NCI-H2171 (cell line): Measurements from ENCODE around the gene CORO7.
"Not testable (repeated sequence)": the region's sequence is repeated elsewhere in the genome, so short reads cannot be mapped to it uniquely, and the experiment has no call there.

Experiments
- DNase-seq: peaks from one replicate; lab custom pipeline; 2025; lab: John Stamatoyannopoulos, UW

CORO7 gene

DNA sequence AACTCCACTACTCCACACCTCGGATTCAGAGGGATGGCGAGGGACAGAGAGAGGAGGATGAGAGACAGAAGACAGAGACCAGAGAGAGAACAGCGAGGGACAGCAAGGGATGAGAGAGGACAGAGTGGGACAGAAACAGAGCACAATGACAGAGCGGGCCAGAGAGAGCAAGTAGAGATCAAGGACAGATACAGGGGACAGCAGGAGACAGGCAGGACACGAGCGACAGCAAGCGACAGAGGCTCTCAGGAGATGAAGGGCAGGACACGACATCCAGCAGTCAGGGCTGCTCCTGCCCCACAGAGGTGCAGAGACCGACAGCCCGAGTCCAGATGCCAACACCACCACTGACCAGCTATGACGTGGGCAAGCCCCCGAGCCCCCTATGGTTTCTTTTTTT lies 14.9 kb downstream of the CORO7 start:
- DNase-seq = no peak

DNA sequence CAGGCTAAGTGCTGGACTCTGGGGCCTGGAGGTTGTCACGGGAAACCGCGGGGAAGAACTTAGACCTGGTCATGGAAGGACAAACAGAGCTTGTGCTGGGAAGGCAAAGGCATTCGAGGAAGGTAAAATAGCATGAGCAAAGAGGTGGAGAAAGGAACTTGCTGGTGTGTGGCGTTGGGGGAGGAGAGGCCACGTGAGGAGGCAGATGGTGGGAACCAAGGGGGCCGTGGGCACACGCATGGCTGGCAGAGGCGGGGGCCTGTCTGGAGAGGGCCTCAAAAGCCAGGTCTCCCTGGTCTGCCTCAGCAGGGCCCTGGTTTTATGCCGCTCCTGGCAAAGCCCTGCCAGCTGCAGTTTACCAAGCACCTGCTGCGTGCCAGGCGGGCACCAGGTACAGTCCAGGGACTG lies 15.3 kb downstream of the CORO7 start:
- DNase-seq = no peak

DNA sequence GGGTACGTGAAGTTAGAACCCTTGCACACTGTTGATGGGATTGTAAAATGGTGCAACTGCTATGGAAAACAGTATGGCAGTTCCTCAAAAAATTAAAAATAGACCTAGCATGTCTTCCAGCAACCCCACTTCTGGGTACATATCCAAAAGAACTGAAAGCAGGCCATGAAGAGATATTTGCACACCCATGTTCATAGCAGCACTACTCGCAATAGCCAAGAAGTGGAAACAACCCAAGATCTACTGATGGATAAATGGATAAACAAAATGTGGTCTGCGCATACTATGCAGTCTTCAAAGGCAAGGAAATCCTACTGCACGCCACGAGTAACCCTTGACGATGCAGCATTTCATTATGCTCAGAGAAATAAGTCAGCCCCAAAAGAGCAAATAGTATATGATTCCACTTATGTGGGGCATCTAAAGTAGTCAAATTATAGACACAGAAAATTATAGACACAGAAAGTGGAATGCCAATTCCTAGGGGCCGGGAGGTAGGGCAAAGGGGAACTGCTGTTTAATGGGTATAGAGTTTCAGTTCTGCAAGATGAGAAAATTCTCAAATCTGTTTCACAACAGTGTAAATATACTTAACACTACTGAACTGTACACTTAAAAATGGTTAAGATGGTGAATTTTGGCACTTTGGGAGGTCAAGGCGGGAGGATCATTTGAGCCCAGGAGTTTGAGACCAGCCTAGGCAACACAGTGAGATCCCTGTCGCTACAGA lies 17.2 kb downstream of the CORO7 start:
- no peak for DNase-seq

DNA sequence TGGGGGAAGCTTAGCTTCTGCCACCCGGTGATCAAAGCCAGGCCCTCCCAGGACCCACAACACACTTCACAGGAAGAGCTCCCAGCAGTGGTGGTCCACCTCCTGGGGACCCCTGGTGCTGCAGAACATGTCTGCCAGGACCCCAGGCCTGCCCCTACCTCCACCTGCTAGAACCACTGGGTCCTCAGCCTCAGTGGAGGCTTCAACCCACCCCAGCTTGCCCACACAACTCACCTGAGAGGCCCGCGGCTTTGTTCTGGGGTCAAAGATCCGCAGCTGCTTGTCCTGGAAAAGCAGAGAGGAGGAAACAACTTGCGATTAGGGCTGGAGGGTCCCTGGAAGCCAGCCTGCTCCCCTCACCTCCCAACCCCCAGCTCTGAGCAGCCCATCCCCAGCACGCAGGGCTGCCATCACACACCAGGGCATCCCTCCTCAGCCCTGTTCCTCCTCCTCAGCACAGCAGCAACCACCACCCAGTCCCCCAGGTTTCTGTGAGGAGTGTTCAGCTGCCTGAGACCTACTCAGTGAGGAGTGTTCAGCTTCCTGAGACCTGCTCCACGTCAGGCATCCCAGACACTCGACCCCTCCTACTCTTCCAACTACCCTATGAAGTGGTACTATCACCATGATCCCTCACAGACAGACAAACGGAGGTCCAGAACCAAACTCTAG lies 21.2 kb downstream of the CORO7 start:
- DNase-seq = no peak

DNA sequence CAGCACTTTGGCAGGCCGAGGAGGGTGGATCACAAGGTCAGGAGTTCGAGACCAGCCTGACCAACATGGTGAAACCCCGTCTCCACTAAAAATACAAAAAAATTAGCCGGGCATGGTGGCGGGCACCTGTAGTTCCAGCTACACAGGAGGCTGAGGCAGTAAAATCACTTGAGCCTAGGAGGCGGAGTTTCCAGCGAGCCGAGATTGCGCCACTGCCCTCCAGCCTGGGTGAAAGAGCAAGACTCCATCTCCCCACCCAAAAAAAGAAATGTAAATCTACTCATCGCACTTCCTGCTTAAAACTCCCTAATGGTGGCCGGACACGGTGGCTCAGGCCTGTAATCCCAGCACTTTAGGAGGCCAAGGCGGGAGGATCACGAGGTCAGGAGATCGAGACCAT lies 22.5 kb downstream of the CORO7 start:
- not testable (repeated sequence) for DNase-seq

DNA sequence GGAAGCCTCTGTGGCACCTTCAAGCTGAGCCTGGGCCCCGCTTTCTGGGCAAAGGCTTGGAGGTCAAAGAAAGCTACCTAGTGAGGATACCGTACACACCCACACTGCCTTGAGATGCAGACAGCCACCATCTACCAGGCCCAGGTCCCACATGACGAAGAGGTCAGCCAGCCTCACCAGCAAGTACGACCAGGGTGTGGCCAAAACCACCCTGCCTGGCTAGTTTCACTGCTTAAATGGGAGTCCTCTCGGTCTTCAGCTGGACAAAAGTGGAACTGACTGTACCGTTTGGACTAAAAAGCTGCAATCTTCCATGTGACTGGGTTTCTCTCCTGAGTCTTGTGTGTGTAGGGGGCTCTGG lies 23.2 kb downstream of the CORO7 start:
- DNase-seq = no peak

DNA sequence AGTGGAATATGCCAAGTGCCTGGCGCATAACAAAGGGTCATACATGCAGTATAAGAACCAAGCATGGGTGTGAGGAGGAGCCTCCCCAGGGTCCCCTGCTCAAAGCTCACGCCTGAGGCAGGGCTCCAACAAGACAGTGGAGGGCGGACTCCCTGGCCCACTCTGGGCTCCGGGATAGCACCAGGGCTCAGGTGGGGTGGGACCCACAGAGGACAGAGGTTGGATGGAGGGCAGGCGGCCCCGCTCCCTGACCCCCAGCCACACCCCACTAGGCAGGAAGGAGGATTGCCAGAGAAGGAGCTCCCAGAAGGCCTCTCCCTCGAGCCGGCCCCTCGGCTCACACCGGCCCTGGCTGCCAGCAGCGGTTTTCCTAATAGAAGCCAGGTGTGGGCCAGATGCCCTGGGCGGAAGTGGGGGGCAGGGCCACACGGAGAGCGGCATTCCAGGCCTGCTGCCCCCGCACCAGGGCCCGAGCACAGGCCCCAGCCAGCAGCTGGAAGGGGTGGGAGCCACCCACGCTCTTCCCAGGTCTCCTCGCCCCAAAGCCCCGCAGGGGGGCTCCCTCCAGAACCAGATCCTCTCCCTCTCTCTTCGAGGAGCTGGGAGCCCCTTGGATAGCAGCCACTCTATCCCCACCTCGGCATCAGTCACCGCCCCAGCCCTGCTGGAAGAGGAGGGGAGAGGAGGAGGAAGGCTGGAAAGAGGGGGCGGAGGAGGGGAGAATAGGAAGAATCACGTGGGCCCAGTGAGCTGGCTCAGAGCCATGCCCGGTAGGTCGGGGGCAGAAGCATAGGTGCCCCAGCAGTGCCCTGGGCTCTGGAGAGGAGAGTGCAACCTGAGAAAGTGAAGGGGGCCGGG lies 23.8 kb downstream of the CORO7 start:
- DNase-seq = no peak

DNA sequence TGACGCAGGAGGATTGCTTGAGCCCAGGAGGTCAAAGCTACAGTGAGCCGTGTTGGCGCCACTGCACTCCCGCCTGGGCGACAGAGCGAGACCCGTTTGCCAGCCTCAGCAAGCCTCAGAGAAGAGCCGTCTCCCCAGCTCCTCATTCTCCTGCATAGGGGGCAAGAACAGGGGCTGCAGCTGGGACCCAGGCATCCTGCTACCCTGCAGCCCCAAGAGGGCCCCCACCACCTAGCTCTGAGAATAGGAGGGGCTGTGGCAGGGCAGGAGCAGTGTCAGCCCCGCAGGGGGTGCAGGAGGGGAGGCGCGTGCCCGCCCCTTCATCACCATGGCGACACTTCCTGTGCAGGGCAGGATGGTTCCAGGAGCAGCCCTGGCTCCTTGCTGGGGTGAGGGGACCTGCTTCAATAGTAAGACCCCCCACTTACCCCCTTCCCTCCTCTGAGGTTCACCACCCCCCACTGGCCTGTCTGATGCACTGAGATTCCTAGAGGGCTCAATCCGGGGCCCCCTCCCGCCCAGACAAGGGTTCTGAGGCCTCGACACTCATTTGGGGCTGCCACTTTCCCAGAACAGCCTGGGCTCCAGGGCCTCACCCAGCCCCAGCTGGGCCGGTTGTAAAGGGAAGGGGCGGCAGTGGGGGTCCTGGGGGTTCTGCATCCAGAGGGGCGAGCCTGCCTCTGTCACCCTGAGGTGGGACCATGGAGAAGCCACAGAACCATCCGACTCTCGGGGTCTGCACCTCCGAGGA lies 24.6 kb downstream of the CORO7 start:
- DNase-seq = no peak

DNA sequence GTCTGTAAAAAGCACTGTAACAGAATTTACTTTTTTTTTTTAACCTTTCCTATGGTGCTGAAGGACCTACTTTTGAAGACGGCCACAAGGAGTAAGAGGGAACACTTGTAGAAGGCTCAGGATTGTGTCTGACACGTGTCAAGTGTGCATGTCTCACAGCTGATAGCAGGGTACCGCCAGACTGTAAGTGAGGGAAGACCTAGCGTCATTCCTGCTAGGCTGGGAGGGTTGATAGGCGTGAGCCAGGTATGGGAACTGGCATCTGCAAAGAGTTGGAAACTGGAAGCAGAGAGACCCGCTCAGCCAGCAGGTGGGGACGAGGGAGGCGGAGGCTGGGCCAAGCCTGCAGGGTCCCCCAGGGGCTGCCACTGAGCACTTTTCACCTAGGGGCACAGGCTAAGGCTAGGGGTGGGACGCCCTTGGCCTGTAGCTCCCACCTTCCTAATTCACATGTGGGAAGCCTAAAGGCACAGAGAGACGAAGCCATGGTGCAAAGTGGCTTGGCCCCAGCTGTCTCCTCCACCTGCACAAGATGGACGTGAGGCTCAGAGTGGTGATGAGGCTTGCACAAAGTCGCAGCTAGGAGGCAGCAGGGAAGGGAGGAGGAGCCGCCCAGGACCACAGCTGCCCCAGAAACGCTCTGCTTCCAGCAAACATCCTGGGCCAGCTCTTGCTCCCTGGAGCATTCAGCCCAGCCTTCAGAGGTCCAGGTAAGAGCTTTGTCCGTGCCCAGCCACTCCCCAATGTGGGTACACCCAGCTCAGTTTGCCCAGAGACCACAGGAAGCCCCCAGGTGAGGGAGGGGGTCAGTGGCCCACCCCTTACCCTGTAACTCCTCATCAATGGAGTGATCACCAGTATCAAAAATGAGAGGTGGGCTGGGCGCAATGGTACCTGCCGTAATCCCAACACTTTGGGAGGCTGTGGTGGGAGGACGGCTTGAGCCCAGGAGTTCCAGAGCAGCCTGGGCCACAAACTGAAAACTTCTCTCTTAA lies 25.8 kb downstream of the CORO7 start:
- DNase-seq = no peak

DNA sequence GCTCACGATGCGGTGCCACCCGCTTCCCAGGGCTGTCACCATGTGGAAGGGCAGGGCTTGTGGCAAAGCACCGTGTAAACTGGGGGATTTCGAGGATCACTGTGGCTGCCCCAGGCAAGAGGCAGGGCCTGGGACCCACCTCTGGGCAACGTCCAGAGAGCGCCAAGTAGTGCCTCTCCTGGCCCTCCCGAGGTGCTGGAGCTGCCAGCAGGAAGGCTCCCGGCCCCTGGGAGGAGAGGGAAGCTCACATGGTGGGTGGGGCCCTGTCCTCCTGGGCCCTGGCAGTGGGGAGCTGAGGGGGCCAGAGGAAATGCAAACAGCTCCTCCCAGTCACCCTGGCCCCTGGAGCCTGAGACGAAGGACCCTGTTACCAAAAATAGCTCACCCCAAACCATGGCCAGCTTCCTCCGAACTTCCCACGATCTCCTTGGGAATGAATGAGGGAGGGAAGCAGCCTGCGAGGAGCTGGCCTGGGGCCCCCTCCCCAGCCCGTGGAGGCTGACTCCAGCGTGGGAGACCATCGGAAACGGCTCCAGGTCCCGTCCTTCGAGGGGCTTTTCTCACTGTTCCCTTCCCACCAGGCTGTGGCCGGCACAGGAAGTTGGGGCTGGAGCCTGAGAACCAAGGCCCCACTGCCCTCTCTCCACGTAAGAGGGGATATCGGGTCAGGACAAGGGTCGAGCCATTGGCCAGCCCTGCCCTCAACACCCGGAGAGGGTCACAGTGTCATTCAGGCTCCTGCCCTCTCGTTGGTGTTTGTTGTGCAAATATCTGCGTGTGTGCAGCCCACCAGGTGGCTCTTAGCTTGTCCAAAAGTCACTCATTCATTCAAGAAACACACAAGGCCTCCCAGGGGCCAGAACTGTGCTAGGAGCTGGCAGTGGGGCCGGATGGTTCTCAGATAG lies 27.1 kb downstream of the CORO7 start:
- DNase-seq = no peak

DNA sequence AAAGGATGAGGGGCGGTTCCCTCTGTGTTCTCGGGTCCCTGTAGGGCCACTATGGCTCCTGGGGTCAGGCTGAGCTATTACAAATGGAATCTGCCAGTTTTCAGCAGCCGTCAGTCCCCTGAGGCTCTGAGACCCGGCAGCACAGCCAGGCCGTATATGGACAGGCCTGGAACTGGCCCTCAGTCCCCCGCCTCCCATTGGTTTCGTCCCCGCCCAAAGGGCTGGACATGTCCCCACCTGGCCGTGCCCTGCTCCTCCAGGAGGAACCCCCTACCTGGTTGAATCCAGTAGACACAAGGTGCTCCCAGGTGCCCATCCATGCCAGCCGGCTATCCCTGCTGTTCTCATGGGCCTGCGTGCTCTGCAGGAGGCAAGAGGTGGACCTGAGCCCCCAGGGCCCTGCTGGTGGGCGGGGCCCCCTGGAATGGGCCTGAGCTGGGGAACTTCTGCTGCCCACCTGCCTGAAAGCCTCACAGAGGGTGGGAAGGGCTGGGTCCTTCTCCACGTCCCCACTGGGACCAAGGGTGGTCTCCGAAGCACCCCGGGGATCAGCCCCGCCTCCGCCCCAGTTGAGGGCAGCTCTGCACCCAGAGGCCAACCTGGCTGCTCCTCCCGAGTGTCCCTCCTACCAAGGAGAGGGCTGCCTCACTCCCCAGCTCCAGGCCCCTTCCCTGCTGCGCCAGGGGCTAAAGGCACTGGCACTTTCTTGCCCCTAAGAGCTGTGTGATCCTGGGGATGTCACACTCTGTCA lies 27.9 kb downstream of the CORO7 start:
- no peak for DNase-seq

DNA sequence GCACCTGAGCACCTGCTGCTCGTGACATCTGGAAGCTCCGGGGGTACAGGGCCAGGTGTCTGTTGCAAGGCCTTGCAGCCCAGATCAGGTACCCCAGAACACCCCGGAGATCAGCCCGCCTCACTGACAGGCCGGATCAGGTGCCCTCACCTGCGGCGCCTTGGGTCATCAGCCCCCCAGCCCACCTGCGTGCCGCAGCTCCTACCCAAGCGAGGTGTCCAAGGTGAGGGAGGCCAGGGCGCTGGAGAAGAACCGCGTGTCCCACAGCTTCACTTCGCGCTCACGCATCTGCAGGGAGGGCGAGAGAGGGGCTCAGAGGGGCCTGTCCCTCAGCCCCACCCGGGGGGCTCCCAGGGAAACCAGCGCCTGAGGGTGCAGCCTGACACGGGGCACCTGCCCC lies 28.6 kb downstream of the CORO7 start:
- no peak for DNase-seq

DNA sequence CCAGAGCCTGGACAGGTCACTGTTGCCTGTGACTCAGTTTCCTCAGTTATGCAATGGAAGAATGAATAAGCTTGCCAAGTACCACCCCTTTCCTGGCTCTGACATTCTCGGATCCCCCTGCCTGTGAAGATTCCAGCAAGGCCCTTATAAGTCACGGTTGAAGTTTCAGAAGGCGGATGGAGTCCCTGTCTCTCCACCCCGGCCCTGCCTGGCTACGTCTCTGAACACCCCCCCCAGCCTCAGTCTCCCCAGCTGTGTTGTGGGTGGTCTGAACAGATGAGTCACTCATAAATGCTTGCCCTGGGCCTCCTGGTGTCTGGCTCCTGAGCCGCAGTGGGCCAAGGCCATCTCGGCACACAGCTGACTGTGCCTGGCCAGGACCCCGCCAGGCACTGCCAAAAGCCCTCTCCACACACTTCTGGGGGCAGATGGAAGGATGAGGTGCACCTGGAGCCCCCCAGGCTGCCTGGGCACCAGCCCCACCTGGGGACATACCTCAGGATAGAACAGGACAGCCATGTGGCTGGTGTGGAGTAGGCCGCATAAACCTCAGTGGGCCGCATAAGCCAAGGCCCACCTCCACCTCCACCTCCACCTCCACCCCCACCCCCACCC lies 29.3 kb downstream of the CORO7 start:
- DNase-seq = no peak

DNA sequence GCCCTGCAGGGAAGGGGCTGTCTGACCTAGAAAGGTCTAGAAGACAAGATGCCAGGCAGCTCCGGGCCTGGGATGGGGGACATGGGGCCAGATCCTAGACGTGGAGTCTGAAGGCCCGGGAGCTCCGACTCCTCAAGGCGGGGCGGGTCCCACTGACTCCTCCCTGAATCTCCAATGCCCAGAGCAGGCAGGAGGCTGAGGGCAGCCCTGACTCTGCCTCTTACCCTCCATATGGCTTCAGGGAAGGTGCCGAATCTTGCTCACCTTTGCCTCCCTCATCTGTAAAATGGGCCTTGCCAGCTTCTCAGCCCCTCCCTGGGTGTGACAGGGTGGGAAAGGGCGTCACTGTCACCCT lies 30.0 kb downstream of the CORO7 start:
- DNase-seq = no peak

DNA sequence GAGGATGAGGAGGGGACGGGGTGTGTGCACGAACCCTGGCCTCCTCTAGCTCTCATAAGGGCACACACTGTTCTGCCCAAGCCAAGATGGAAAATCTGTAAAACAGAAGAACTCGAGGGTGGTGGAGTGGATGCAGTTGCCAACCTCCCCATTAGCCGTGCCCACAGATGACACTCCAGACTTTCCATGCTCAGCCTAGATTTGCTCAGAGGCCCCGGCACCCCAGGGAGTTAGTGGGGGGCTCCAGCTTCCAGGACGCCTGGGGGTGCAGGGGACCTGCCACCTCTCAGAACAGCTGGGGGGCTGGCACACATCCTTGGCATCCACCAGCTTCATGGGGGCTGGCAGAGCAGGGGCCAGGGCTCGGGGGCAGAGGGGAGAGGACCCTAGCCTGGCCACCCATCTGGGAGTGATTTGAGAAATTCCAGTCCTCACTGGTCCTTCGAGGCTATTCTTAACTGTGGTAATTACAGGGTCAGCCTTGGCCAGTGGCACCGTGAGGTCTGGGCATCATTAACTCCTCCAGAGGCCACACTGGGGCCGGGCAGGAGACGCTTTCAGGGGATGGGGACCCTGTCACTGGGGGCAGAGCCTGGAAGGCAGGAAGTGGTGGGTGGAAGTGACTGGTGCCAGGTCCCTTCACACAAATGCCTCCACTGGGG lies 30.5 kb downstream of the CORO7 start:
- no peak for DNase-seq

DNA sequence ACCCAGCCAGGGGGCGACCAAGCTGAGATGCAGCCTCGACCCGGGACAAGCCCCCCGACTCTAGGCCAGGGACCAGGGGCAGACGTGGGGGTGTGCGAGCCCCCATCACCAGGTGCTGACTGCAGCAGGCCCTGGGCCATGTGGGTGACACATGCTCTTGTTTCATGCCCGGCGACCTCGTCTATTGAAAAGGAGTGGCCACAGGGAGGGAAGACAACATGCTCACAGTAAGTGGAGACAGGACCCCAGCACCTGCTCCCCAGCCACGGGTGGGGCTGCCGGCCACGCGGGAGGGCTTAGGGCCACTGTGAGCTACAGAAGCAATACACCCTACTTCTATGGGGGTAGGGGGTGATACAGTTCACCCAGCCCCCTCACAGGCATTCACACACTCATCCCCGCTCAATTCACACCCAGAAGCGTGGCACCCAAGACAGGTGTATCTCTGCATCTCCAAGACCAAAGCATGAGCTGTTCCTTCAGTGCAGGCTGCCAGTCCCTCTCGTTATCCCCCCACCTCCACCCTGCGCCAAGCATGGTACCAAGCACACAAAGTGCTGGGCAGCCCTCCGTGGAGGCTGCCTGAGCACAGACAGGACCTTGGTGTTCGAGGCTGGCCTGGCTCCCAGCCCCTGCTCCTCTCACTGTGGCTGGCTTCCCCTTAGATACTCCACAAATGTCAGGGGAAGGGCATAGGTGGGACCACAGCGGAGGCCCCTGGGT lies 31.2 kb downstream of the CORO7 start:
- DNase-seq = no peak

DNA sequence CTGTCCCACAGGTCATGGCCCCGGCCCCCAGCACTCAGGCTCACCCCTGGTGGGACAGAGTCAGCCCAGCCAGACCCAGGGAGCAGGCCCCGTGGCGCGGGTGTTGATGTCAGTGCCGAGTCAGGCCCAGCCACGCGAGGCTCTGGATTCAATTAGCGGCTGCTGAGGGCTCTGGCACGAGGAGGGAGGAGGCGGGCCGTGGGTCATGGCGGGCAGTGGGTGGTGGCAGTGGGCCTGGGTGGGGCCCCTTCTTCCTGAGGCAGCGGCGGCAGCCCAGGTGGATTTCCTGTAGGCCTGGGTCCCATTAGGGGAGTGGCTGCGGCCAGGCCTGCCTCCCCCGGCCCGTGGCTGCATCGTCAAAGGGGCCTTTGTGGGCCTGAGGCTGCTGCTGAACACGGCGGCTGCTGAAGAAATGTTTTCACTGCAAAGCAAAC lies 31.9 kb downstream of the CORO7 start:
- no peak for DNase-seq
